ENCODE measurements around the gene TRMT1. TPM values are rescaled to one million over a fixed set of nuclear protein-coding genes. Genes with fewer than 3 reads are reported as not detected.

TRMT1 gene
- total RNA-seq, 1 donor from 2014 or later: 74.7 TPM

DNA sequence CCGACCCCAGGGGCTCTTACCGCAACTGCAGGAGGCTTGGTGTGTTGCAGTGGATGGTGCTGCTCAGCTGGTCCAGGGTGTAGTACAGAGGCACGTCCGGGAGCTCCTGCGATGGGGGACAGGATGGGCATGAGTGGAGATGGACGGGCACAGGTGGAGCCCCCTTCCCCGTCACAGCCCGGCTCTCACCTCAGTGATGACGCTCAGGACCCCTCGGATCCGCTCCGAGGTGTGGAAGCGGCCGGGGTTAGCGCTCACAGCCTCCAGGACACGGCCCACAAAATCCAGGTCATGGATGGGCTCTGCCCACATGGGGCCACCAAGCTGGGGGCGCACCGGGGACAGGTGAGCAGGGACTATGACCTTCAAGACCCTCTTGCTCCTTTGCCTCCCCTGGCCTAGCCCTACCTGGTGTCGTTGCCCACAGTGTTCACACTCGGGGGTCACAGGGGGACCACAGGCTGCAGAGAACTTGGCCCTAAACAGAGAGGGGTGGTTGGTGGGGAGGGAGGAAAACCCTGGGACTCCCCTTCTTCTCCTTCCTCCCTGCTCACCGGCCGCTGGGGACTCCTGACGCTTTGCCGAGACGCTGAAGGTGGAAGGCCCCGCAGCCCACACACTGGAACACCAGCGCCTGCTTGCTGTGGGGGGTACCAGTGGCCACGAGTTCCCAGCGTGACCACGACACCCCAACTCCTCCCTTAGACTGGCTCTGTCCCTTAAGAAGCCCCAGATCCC is 7.0 kb downstream of the TRMT1 start:
- DNase-seq (ENCODE audit: low read depth): no peak
- Histone ChIP-seq H3K36me3 (ENCODE audit: control insufficient read depth, insufficient read depth, low read length) (peaks cover 2% of the 10 kb centered on the region), H3K27me3 (ENCODE audit: control insufficient read depth, insufficient read depth, low read length) (no peaks in the 10 kb centered on the region), H3K4me3 (ENCODE audit: low read depth, low read length) (no peak overlapping the region)
- TF ChIP-seq, protein P1, sequence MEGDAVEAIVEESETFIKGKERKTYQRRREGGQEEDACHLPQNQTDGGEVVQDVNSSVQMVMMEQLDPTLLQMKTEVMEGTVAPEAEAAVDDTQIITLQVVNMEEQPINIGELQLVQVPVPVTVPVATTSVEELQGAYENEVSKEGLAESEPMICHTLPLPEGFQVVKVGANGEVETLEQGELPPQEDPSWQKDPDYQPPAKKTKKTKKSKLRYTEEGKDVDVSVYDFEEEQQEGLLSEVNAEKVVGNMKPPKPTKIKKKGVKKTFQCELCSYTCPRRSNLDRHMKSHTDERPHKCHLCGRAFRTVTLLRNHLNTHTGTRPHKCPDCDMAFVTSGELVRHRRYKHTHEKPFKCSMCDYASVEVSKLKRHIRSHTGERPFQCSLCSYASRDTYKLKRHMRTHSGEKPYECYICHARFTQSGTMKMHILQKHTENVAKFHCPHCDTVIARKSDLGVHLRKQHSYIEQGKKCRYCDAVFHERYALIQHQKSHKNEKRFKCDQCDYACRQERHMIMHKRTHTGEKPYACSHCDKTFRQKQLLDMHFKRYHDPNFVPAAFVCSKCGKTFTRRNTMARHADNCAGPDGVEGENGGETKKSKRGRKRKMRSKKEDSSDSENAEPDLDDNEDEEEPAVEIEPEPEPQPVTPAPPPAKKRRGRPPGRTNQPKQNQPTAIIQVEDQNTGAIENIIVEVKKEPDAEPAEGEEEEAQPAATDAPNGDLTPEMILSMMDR (IDR thresholded peaks at IDR 0.05; ENCODE audit: insufficient read depth, low read length, poor library complexity, severe bottlenecking): no peak

DNA sequence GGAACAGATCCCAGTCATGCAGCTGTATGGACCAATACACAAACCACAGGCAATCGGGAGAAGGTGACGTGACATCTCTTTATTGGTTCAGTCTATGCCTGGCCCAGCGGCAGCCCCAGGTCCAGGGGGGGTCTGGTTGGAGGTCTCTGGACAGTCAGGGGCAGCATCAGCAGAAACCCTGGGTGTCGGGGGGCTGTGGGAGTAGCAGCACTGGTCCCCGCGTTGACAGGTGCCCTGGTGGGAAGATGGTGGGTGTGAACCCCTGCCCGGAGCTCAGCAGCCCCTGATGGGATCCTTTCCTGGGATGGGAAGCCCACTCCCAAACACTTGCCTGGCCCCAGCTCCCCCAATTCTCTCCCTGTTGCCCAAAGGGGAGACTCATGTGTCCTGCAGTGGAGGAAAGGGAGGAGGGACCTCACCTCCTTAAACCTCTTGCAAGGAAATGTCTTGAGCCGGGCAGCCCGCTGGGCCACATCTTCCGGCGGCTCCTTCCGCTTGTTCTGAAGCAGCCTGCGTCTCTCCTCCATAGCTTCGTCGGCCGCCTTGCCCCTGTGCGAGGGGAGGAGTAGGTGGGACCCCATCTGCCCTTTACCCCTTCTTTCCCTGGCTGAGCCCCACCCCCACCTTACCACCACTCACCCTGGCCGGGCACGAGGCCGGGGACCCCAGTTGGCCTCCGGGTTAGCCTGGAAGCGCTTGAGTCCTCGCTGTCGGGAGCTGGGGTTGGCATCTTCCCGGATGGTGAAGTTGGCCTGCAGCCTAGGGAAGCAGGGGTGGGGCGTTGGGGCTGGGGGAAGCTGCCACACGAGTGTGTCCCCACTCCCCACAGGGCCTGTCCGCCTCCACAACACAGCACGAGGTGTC is 11.5 kb downstream of the TRMT1 start:
- H3K36me3 ChIP-seq (ENCODE audit: control insufficient read depth, insufficient read depth, low read length): peaks cover 2% of the 10 kb centered on the region
- no peak overlapping the region for H3K4me3 ChIP-seq (ENCODE audit: low read depth, low read length)
- no peak for DNase-seq (ENCODE audit: low read depth)
- TF ChIP-seq, protein P1 (IDR thresholded peaks at IDR 0.05; ENCODE audit: insufficient read depth, low read length, poor library complexity, severe bottlenecking): no peak
- H3K27me3 ChIP-seq (ENCODE audit: control insufficient read depth, insufficient read depth, low read length): peaks cover 2% of the 10 kb centered on the region

DNA sequence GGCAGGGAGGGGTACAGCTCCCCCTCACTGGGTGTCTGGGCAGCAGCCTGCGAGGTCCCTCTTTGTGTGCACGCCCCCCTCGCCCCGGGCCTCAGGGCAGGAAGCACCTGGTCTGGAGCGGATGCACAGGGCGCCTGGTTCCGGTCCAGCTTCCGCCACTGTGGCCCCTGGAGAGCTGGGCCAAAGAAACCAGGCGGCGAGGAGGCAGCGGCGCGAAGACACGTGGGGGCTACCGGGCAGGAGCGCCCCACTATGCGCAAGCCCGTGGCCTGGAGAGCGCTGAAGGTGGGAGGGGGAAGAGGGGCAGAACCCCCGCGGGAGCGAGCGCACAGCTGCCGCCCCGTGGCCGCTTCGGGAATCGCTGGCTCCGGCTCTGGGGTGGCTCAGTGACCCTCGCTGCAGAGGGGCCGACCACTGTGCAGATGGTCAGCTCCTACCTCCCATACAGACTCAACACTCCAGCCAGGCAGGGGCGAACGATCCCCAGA is 12.1 kb downstream of the TRMT1 start:
- DNase-seq (ENCODE audit: low read depth): no peak
- H3K4me3 ChIP-seq (ENCODE audit: low read depth, low read length): no peak overlapping the region
- H3K27me3 ChIP-seq (ENCODE audit: control insufficient read depth, insufficient read depth, low read length): peaks cover 8% of the 10 kb centered on the region
- TF ChIP-seq, protein P1 (IDR thresholded peaks at IDR 0.05; ENCODE audit: insufficient read depth, low read length, poor library complexity, severe bottlenecking): peak; percentile 71
- peaks cover 2% of the 10 kb centered on the region for H3K36me3 ChIP-seq (ENCODE audit: control insufficient read depth, insufficient read depth, low read length)

DNA sequence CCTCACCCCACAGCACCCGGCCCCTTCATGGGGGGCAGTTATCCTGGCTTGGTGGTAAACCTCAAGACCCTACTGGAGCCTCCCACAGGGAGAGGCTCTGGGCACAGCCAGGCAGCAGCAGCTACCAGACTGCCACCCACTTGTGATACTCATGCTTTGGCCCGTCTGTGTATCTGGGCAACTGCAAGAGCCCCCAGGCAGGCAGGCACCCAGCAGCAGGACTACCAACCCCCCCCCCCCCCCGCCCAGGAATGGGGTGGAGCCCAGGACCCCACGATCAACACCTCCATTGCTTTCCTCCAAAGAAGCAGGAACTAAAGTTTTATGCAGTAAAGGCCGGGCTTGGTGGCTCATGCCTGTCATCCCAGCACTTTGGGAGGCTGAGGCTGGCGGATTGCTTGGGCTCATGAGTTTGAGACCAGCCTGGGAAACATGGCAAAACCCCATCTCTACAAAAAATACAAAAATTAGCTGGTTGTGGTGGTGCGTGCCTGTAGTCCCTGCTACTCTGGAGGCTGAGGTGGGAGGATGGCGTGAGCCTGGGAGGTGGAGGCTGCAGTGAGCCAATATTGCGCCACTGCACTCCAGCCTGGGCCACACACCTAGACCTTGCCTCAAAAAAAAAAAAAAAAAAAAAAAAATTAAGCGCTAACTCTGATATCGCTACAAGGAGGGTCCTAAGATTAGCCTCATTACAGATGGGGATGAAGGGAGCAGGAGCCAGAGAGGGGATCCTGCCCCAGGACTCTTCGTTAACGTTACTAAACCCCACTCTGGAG is 12.8 kb downstream of the TRMT1 start:
- no peak for DNase-seq (ENCODE audit: low read depth)
- H3K36me3 ChIP-seq (ENCODE audit: control insufficient read depth, insufficient read depth, low read length): peaks cover 2% of the 10 kb centered on the region
- no peak overlapping the region for H3K4me3 ChIP-seq (ENCODE audit: low read depth, low read length)
- TF ChIP-seq, protein P1 (IDR thresholded peaks at IDR 0.05; ENCODE audit: insufficient read depth, low read length, poor library complexity, severe bottlenecking): no peak
- peaks cover 13% of the 10 kb centered on the region for H3K27me3 ChIP-seq (ENCODE audit: control insufficient read depth, insufficient read depth, low read length)

DNA sequence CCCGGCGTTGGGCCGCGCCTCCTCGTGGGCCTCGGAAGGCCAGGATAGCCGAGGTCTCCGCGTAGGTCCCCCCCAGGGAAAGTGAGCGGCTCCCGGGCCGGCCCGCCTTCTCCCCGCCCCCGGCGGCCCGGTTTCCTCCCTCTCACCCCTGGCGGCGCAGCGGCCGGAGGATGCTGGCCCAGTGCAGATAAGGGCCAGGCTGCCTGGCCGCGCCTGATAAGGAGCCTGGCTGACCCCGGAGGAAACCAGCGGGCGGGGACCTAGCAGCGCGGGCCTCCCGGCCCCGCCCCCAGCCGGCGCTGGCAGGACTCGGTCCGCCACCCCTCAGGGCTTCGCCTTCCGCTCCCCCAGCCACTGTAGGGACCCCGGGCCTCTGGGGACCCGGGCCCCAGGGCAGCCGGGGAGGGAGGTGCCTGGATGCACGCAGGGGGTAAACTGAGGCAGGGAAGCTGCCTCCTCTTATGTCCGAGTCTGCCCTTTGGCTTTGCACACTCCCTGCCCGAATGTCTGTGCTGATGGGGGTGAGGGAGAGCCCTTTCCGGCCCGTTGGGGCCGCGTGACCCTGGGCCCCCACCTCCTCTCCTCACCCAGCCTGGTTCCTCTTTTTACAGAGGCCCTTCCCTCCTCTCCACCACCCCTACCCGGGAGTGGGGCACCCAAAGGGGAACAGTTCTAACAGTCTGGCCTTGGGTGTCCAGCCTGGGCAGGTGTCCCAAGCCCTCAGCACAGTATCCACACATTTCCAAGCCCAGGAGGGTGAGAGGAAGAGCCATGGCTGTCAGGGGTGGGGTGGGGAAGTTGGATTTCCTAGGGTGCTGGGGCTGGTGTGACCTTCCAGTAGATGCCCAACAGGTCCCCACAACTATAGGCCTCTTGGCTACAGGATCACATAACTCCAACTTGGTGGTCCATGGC is 13.6 kb downstream of the TRMT1 start, which contains the start of gene LYL1:
TSS of gene LYL1 (minus strand) at position 193 of the 915 bp plus-strand sequence. CDS start 1,687 bp downstream, outside the sequence.
- no peak for DNase-seq (ENCODE audit: low read depth)
- TF ChIP-seq, protein P1 (IDR thresholded peaks at IDR 0.05; ENCODE audit: insufficient read depth, low read length, poor library complexity, severe bottlenecking): no peak
- Histone ChIP-seq H3K27me3 (ENCODE audit: control insufficient read depth, insufficient read depth, low read length) (peaks cover 20% of the 10 kb centered on the region), H3K36me3 (ENCODE audit: control insufficient read depth, insufficient read depth, low read length) (peaks cover 2% of the 10 kb centered on the region), H3K4me3 (ENCODE audit: low read depth, low read length) (no peak within 1 kb of the TSS)

All from kidney epithelial cell (primary cell).